ENCODE measurements around the gene RXRA. TPM values are rescaled to one million over a fixed set of nuclear protein-coding genes. Genes with fewer than 3 reads are reported as not detected.

The RXRA gene
- polyA plus RNA-seq, 1 experiment = 5.3 TPM

DNA sequence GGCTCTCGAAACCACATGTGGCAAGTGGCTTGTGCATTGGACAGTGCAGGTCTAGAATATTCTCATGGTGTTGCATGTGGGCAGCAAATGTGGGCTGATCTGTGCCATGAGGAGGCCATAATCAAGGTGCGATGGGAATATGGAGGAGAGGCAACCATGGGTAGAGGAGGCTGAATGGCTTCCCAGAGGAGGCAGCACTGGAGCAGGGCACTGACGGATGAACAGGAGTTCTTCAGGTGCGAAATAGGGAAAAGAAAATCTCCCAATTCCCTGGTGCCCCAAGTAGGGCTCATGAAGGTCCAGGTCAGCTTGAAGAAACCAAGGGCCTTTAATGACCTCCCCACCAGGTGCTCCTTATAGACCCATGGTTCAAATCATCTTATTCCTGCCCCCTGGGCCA, 126.5 kb downstream of the RXRA start:
- no peak overlapping the region for H3K4me3 ChIP-seq (ENCODE audit: low read depth, low read length)
- TF ChIP-seq, protein P1, sequence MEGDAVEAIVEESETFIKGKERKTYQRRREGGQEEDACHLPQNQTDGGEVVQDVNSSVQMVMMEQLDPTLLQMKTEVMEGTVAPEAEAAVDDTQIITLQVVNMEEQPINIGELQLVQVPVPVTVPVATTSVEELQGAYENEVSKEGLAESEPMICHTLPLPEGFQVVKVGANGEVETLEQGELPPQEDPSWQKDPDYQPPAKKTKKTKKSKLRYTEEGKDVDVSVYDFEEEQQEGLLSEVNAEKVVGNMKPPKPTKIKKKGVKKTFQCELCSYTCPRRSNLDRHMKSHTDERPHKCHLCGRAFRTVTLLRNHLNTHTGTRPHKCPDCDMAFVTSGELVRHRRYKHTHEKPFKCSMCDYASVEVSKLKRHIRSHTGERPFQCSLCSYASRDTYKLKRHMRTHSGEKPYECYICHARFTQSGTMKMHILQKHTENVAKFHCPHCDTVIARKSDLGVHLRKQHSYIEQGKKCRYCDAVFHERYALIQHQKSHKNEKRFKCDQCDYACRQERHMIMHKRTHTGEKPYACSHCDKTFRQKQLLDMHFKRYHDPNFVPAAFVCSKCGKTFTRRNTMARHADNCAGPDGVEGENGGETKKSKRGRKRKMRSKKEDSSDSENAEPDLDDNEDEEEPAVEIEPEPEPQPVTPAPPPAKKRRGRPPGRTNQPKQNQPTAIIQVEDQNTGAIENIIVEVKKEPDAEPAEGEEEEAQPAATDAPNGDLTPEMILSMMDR (IDR thresholded peaks at IDR 0.05; ENCODE audit: low read depth, low read length) = no peak
- ChIA-PET CTCF (no interaction called here), POLR2A (no interaction called here)
- peaks cover 16% of the 10 kb centered on the region for H3K9me3 ChIP-seq (ENCODE audit: control insufficient read depth, insufficient read depth, low read length)
- no peaks in the 10 kb centered on the region for H3K27me3 ChIP-seq (ENCODE audit: control insufficient read depth, insufficient read depth, low read length)
- DNase-seq (ENCODE audit: low read depth, low spot score) = no peak
- H3K27ac ChIP-seq (ENCODE audit: low read depth, low read length) = no peak overlapping the region

DNA sequence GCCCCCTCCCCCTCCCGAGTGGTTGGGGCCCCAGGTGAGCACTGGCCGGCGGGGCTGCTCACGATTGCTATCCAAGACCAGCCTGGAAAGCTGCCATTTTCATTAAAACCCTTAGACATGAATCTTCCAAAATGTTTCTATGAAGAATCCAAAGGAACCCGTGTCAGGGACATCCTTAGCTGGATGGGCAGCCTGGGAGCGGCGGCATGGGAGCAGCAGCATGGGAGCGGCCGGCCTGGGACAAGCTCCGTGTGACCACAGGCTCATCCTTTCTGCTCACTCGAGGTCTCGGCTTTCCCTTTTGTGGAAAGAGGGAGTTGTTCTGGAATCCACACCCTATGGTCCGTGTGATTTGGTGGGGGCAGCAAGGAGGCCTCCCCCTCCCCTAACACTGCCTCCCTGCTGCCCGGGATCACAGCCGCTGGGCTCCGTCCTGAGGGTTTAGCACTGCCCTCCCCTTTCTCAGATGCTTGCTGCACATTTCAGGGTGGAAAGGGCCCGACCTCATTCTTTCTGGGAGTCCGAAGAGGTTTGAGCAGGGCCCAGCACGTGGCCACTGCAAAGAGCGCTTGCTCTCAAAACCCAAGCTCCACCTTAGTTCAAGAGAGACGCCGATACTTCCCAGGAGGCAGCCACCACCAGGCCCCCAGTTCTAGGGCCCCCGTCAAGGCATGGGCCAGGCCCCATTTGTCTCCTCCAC, 127.7 kb downstream of the RXRA start:
- POLR2A ChIA-PET = interaction anchor here (0.7 kb wide), 1 partner anchor 107 kb away, joined by 3 read pairs; no protein-coding TSS in a partner anchor
- TF ChIP-seq, protein P1 (IDR thresholded peaks at IDR 0.05; ENCODE audit: low read depth, low read length) = no peak
- Histone ChIP-seq H3K4me3 (ENCODE audit: low read depth, low read length) (no peak overlapping the region), H3K27ac (ENCODE audit: low read depth, low read length) (no peak overlapping the region), H3K9me3 (ENCODE audit: control insufficient read depth, insufficient read depth, low read length) (peaks cover 4% of the 10 kb centered on the region), H3K27me3 (ENCODE audit: control insufficient read depth, insufficient read depth, low read length) (no peaks in the 10 kb centered on the region)
- DNase-seq (ENCODE audit: low read depth, low spot score) = no peak
- CTCF ChIA-PET = interaction anchor here (0.6 to 1.8 kb wide), 2 partner anchors 207 to 238 kb away, joined by 3 to 6 read pairs; no protein-coding TSS in a partner anchor

DNA sequence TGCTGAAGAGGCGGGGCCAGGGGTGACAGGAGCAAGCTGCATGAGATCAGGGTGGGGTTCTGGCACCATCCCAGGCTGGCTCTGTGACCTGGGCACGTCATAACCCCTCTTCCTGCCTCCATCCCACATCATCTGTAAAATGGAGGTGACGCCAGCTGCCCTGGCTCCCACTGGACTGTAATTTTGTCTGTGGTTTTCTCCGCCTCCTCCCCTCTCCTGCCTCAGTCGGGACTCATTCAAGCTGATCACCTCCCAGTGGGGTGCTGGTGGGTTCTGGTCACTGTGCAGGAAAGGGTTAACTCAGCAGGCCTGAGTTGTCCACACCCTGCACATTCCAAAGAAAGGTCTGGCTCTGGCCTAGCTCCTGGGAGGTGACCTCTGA, 128.2 kb downstream of the RXRA start:
- DNase-seq (ENCODE audit: low read depth, low spot score) = no peak
- Histone ChIP-seq H3K27ac (ENCODE audit: low read depth, low read length) (peak overlapping the region; percentile 11), H3K9me3 (ENCODE audit: control insufficient read depth, insufficient read depth, low read length) (peaks cover 3% of the 10 kb centered on the region; the same call in 1 of the 2 replicates), H3K4me3 (ENCODE audit: low read depth, low read length) (no peak overlapping the region), H3K27me3 (ENCODE audit: control insufficient read depth, insufficient read depth, low read length) (no peaks in the 10 kb centered on the region)
- TF ChIP-seq, protein P1 (IDR thresholded peaks at IDR 0.05; ENCODE audit: low read depth, low read length) = no peak
- ChIA-PET CTCF (interaction anchor here (0.6 to 1.8 kb wide), 2 partner anchors 207 to 238 kb away, joined by 3 to 6 read pairs; no protein-coding TSS in a partner anchor), POLR2A (interaction anchor here (0.6 kb wide), 1 partner anchor 200 kb away, joined by 3 read pairs; no protein-coding TSS in a partner anchor)

DNA sequence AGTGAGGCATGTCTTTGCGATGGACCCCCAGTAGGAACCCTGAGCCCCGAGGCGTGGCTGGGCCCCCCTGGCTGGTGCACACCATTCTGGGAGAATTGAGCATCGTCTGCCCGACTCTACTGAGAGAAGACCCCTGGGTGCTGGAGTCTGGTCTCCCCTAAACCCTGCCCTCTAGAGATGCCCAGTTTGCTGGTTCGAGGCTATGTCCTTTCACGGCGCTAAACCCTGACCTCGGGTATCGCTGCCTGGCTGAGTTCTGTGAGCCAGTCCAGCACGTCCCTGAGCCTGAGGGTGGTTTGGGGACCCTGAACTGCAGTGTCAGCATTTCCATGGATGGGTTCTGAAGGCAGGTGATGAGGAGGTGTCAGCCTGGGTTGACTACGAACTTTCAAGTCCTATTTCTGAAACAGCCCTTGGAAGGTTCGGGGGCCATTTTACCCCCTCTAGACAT, 128.8 kb downstream of the RXRA start:
- Histone ChIP-seq H3K9me3 (ENCODE audit: control insufficient read depth, insufficient read depth, low read length) (peaks cover 3% of the 10 kb centered on the region; the same call in 1 of the 2 replicates), H3K27me3 (ENCODE audit: control insufficient read depth, insufficient read depth, low read length) (no peaks in the 10 kb centered on the region), H3K27ac (ENCODE audit: low read depth, low read length) (peak overlapping the region; percentile 100), H3K4me3 (ENCODE audit: low read depth, low read length) (no peak overlapping the region)
- ChIA-PET POLR2A (interaction anchor here (0.6 kb wide), 1 partner anchor 200 kb away, joined by 3 read pairs; no protein-coding TSS in a partner anchor), CTCF (interaction anchor here (1.8 kb wide), 1 partner anchor 206 kb away, joined by 6 read pairs; no protein-coding TSS in a partner anchor)
- TF ChIP-seq, protein P1 (IDR thresholded peaks at IDR 0.05; ENCODE audit: low read depth, low read length) = no peak
- DNase-seq (ENCODE audit: low read depth, low spot score) = no peak

DNA sequence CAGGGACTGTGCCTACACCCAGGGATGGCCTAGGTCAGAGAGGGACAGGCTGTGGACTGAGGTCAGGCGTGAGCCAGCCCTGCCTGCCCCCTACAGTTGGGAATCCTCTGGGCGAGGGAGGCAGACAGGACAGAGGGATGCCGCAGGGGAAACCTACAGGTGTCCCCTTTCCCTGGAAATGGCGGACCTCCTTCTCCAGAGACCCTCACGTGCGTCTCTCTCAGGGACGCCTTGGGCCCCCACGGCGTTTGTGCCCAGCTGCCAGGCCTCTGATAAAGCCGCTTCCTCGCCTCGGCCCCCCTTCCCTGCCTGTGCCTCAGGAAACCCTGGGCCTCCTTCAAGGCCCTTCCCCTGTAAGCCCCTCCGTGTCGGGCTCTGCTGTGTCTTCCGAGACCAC, 129.3 kb downstream of the RXRA start:
- Histone ChIP-seq H3K27ac (ENCODE audit: low read depth, low read length) (peak overlapping the region; percentile 100), H3K4me3 (ENCODE audit: low read depth, low read length) (no peak overlapping the region), H3K27me3 (ENCODE audit: control insufficient read depth, insufficient read depth, low read length) (no peaks in the 10 kb centered on the region), H3K9me3 (ENCODE audit: control insufficient read depth, insufficient read depth, low read length) (peaks cover 3% of the 10 kb centered on the region; the same call in 1 of the 2 replicates)
- ChIA-PET POLR2A (interaction anchor here (1.0 to 2.5 kb wide), 11 partner anchors 12 to 252 kb away, joined by 3 to 19 read pairs (median 11); no protein-coding TSS in a partner anchor), CTCF (interaction anchor here (0.6 to 1.2 kb wide), 2 partner anchors 37 to 116 kb away, joined by 3 read pairs; no protein-coding TSS in a partner anchor)
- TF ChIP-seq, protein P1 (IDR thresholded peaks at IDR 0.05; ENCODE audit: low read depth, low read length) = no peak
- no peak for DNase-seq (ENCODE audit: low read depth, low spot score)
